ENCODE measurements around the gene EP300. TPM values are rescaled to one million over a fixed set of nuclear protein-coding genes. Genes with fewer than 3 reads are reported as not detected.

EP300 gene
- total and polyA plus RNA-seq, 2 experiments from 2014 or later: 28.8 to 53.8 TPM

GRCh38 chr22:41147722-41148121, 55.3 kb downstream of the EP300 start:
- H3K27me3 ChIP-seq: no peaks in the 10 kb centered on the region
- no peak overlapping the region for H2AFZ ChIP-seq
- no peak overlapping the region for H3K4me2 ChIP-seq
- H4K20me1 ChIP-seq (ENCODE audit: insufficient read depth, poor library complexity, severe bottlenecking): peaks cover 9% of the 10 kb centered on the region
- H3K4me3 ChIP-seq: no peak overlapping the region
- H3K9me3 ChIP-seq (ENCODE audit: low read depth): no peaks in the 10 kb centered on the region
- H3K36me3 ChIP-seq (replicated peaks; ENCODE audit: insufficient read depth, low read depth): peaks cover 12% of the 10 kb centered on the region
- TF ChIP-seq EZH2phosphoT487 (IDR thresholded peaks at IDR 0.05; ENCODE audit: low read depth, severe bottlenecking, unreplicated experiment): no peak
- TF ChIP-seq CTCF (IDR thresholded peaks at IDR 0.05; ENCODE audit: poor library complexity): no peak
- no peak for TF ChIP-seq EZH2 (IDR thresholded peaks at IDR 0.05; ENCODE audit: borderline replicate concordance)
- peaks cover 24% of the 10 kb centered on the region for H3K79me2 ChIP-seq
- WGBS (ENCODE audit: low lambda C conversion rate, missing lambda C conversion rate): 97% methylated on average over 5 of the region's 5 CpGs
- no peaks in the 10 kb centered on the region for H3K4me1 ChIP-seq (ENCODE audit: insufficient read depth)
- no peak for DNase-seq (ENCODE audit: low spot score)
- H3K27ac ChIP-seq: no peak overlapping the region
- no peaks in the 10 kb centered on the region for H3K9me2 ChIP-seq (replicated peaks; ENCODE audit: insufficient read depth)

- DNase-seq (ENCODE audit: low spot score): no peak
Measured at GRCh38 chr22:41152902-41153301, 60.5 kb downstream of the EP300 start.

GRCh38 chr22:41157083-41157482, 64.7 kb downstream of the EP300 start:
- no peaks in the 10 kb centered on the region for H3K9me3 ChIP-seq (ENCODE audit: low read depth)
- peaks cover 6% of the 10 kb centered on the region for H4K20me1 ChIP-seq (ENCODE audit: insufficient read depth, poor library complexity, severe bottlenecking)
- no peak overlapping the region for H3K4me3 ChIP-seq
- no peaks in the 10 kb centered on the region for H3K27me3 ChIP-seq
- H3K36me3 ChIP-seq (replicated peaks; ENCODE audit: insufficient read depth, low read depth): peaks cover 12% of the 10 kb centered on the region
- no peak for TF ChIP-seq CTCF (IDR thresholded peaks at IDR 0.05; ENCODE audit: poor library complexity)
- TF ChIP-seq EZH2 (IDR thresholded peaks at IDR 0.05; ENCODE audit: borderline replicate concordance): no peak
- no peak for TF ChIP-seq EZH2phosphoT487 (IDR thresholded peaks at IDR 0.05; ENCODE audit: low read depth, severe bottlenecking, unreplicated experiment)
- 90% methylated on average over 4 of the region's 4 CpGs for WGBS (ENCODE audit: low lambda C conversion rate, missing lambda C conversion rate)
- H3K4me1 ChIP-seq (ENCODE audit: insufficient read depth): no peaks in the 10 kb centered on the region
- no peak overlapping the region for H3K27ac ChIP-seq
- H2AFZ ChIP-seq: no peak overlapping the region
- H3K9me2 ChIP-seq (replicated peaks; ENCODE audit: insufficient read depth): no peaks in the 10 kb centered on the region
- DNase-seq (ENCODE audit: low spot score): no peak
- peaks cover 34% of the 10 kb centered on the region for H3K79me2 ChIP-seq
- no peak overlapping the region for H3K4me2 ChIP-seq

More at GRCh38 chr22:41152902-41153301, 60.5 kb downstream of the EP300 start:
- H2AFZ ChIP-seq: no peak overlapping the region
- no peaks in the 10 kb centered on the region for H3K9me3 ChIP-seq (ENCODE audit: low read depth)
- no peaks in the 10 kb centered on the region for H4K20me1 ChIP-seq (ENCODE audit: insufficient read depth, poor library complexity, severe bottlenecking)
- no peaks in the 10 kb centered on the region for H3K9me2 ChIP-seq (replicated peaks; ENCODE audit: insufficient read depth)
- H3K4me2 ChIP-seq: no peak overlapping the region
- WGBS (ENCODE audit: low lambda C conversion rate, missing lambda C conversion rate): 91% methylated on average over 7 of the region's 7 CpGs
- no peak for TF ChIP-seq CTCF (IDR thresholded peaks at IDR 0.05; ENCODE audit: poor library complexity)
- TF ChIP-seq EZH2 (IDR thresholded peaks at IDR 0.05; ENCODE audit: borderline replicate concordance): no peak
- TF ChIP-seq EZH2phosphoT487 (IDR thresholded peaks at IDR 0.05; ENCODE audit: low read depth, severe bottlenecking, unreplicated experiment): no peak
- no peak overlapping the region for H3K27ac ChIP-seq
- no peaks in the 10 kb centered on the region for H3K4me1 ChIP-seq (ENCODE audit: insufficient read depth)
- peaks cover 10% of the 10 kb centered on the region for H3K79me2 ChIP-seq
- H3K4me3 ChIP-seq: no peak overlapping the region
- H3K27me3 ChIP-seq: no peaks in the 10 kb centered on the region
- H3K36me3 ChIP-seq (replicated peaks; ENCODE audit: insufficient read depth, low read depth): peaks cover 12% of the 10 kb centered on the region

- H3K36me3 ChIP-seq (replicated peaks; ENCODE audit: insufficient read depth, low read depth): peaks cover 12% of the 10 kb centered on the region
Measured at GRCh38 chr22:41169157-41169556, 76.8 kb downstream of the EP300 start.

More at GRCh38 chr22:41169157-41169556, 76.8 kb downstream of the EP300 start:
- H3K27me3 ChIP-seq: no peaks in the 10 kb centered on the region
- WGBS (ENCODE audit: low lambda C conversion rate, missing lambda C conversion rate): 94% methylated on average over 8 of the region's 8 CpGs
- H4K20me1 ChIP-seq (ENCODE audit: insufficient read depth, poor library complexity, severe bottlenecking): no peaks in the 10 kb centered on the region
- no peak overlapping the region for H3K4me3 ChIP-seq
- no peaks in the 10 kb centered on the region for H3K4me1 ChIP-seq (ENCODE audit: insufficient read depth)
- no peak overlapping the region for H3K27ac ChIP-seq
- no peaks in the 10 kb centered on the region for H3K9me2 ChIP-seq (replicated peaks; ENCODE audit: insufficient read depth)
- no peak for TF ChIP-seq EZH2 (IDR thresholded peaks at IDR 0.05; ENCODE audit: borderline replicate concordance)
- no peak for TF ChIP-seq EZH2phosphoT487 (IDR thresholded peaks at IDR 0.05; ENCODE audit: low read depth, severe bottlenecking, unreplicated experiment)
- TF ChIP-seq CTCF (IDR thresholded peaks at IDR 0.05; ENCODE audit: poor library complexity): no peak
- peaks cover 21% of the 10 kb centered on the region for H3K79me2 ChIP-seq
- no peak overlapping the region for H3K4me2 ChIP-seq
- H2AFZ ChIP-seq: no peak overlapping the region
- no peaks in the 10 kb centered on the region for H3K9me3 ChIP-seq (ENCODE audit: low read depth)
- no peak for DNase-seq (ENCODE audit: low spot score)

All from hepatocyte (in vitro differentiated cells).